Neural crest cell (in vitro differentiated cells): ENCODE results near the gene SMOC2. TPM values are rescaled to one million over a fixed set of nuclear protein-coding genes. Genes with fewer than 3 reads are reported as not detected.
"Not testable (repeated sequence)": the region's sequence is repeated elsewhere in the genome, so short reads cannot be mapped to it uniquely, and the experiment has no call there.

ENCODE experiments used
- DNase-seq: peaks from one replicate; pipeline ENCODE4 v3.0.0; 2021; ENCODE audit warnings: low read depth, mixed read lengths, low spot score
- H3K27ac Mint-ChIP-seq: one replicate; pipeline ENCODE4 v1.8.0; 2021; ENCODE audit warnings: mild to moderate bottlenecking, mixed read lengths; ENCODE audit not compliant: unreplicated experiment
- H3K27me3 Mint-ChIP-seq: 2 replicates; pipeline ENCODE4 v1.8.0; 2021; ENCODE audit warnings: low read depth, mild to moderate bottlenecking, mixed read lengths
- H3K36me3 Mint-ChIP-seq: 2 replicates; pipeline ENCODE4 v1.8.0; 2021; ENCODE audit warnings: low read depth, mild to moderate bottlenecking, mixed read lengths
- H3K4me1 Mint-ChIP-seq: 2 replicates; pipeline ENCODE4 v1.8.0; 2021; ENCODE audit warnings: mixed read lengths
- H3K4me3 Mint-ChIP-seq: one replicate; pipeline ENCODE4 v1.8.0; 2021; ENCODE audit warnings: mild to moderate bottlenecking, mixed read lengths
- H3K9me3 Mint-ChIP-seq: 2 replicates; pipeline ENCODE4 v1.8.0; 2021; ENCODE audit warnings: mixed read lengths
- CTCF ChIP-seq: fragments of 200-600 bp; sonication (generic); conservative IDR thresholded peaks from 2 replicates; pipeline ENCODE4 v1.5.0; 2021; ENCODE audit warnings: antibody characterized with exemption, mild to moderate bottlenecking
- total RNA-seq: library from RNA; stranded (reverse); gene quantifications from 2 replicates; pipeline ENCODE4 v1.2.1, GENCODE V29; 2021

Gene SMOC2
- total RNA-seq, 1 donor from 2014 or later: 0.23 TPM

- Mint-ChIP-seq H3K27ac (no peak overlapping the region), H3K4me1 (peaks cover 10% of the 10 kb centered on the region), H3K4me3 (no peak overlapping the region), H3K9me3 (peaks cover 2% of the 10 kb centered on the region), H3K27me3 (no peaks in the 10 kb centered on the region), H3K36me3 (no peaks in the 10 kb centered on the region)
- TF ChIP-seq CTCF: no peak
- no peak for DNase-seq
Observed at GRCh38 chr6:168674595-168674994, 233.6 kb downstream of the SMOC2 start.

- no peak overlapping the region for H3K27ac Mint-ChIP-seq
- DNase-seq: no peak
Observed at GRCh38 chr6:168675375-168675774, 234.4 kb downstream of the SMOC2 start.

GRCh38 chr6:168675933-168676551, 235.1 kb downstream of the SMOC2 start:
- no peak overlapping the region for H3K4me3 Mint-ChIP-seq
- DNase-seq: no peak
- no peak overlapping the region for H3K27ac Mint-ChIP-seq

More at GRCh38 chr6:168675375-168675774, 234.4 kb downstream of the SMOC2 start:
- H3K9me3 Mint-ChIP-seq: peaks cover 8% of the 10 kb centered on the region
- no peak overlapping the region for H3K4me3 Mint-ChIP-seq
- no peaks in the 10 kb centered on the region for H3K36me3 Mint-ChIP-seq
- no peak for TF ChIP-seq CTCF
- peaks cover 8% of the 10 kb centered on the region for H3K4me1 Mint-ChIP-seq
- H3K27me3 Mint-ChIP-seq: no peaks in the 10 kb centered on the region

GRCh38 chr6:168676552-168677322, 235.8 kb downstream of the SMOC2 start:
- Mint-ChIP-seq H3K27ac (peak overlapping the region; percentile 84), H3K27me3 (no peaks in the 10 kb centered on the region), H3K9me3 (peaks cover 11% of the 10 kb centered on the region), H3K4me1 (peaks cover 5% of the 10 kb centered on the region), H3K36me3 (peaks cover 3% of the 10 kb centered on the region), H3K4me3 (no peak overlapping the region)
- TF ChIP-seq CTCF: no peak
- no peak for DNase-seq

More at GRCh38 chr6:168675933-168676551, 235.1 kb downstream of the SMOC2 start:
- no peak for TF ChIP-seq CTCF
- Mint-ChIP-seq H3K27me3 (no peaks in the 10 kb centered on the region), H3K36me3 (no peaks in the 10 kb centered on the region), H3K9me3 (peaks cover 8% of the 10 kb centered on the region), H3K4me1 (peaks cover 5% of the 10 kb centered on the region)

GRCh38 chr6:168677323-168677781, 236.4 kb downstream of the SMOC2 start:
- not testable (repeated sequence) for H3K4me1 Mint-ChIP-seq, H3K4me3 Mint-ChIP-seq, DNase-seq, H3K27me3 Mint-ChIP-seq, H3K36me3 Mint-ChIP-seq
- Mint-ChIP-seq H3K27ac (peak overlapping the region; percentile 84), H3K9me3 (peaks cover 11% of the 10 kb centered on the region)

GRCh38 chr6:168678077-168678476, 237.1 kb downstream of the SMOC2 start:
- H3K27ac Mint-ChIP-seq: no peak overlapping the region
- no peaks in the 10 kb centered on the region for H3K27me3 Mint-ChIP-seq
- H3K36me3 Mint-ChIP-seq: peaks cover 3% of the 10 kb centered on the region
- no peak for TF ChIP-seq CTCF
- peaks cover 13% of the 10 kb centered on the region for H3K9me3 Mint-ChIP-seq
- H3K4me3 Mint-ChIP-seq: no peak overlapping the region
- DNase-seq: no peak
- H3K4me1 Mint-ChIP-seq: peaks cover 8% of the 10 kb centered on the region
